CD4-positive, alpha-beta T cell (primary cell): ENCODE measurements around the gene CIPC. TPM values are rescaled to one million over a fixed set of nuclear protein-coding genes. Genes with fewer than 3 reads are reported as not detected.

ENCODE experiments used
- ATAC-seq: fragments of 200-7000 bp; cut with Tn5 transposase; one replicate; pipeline ENCODE4 v1.10.0; 2022; ENCODE audit warnings: mild to moderate bottlenecking; ENCODE audit not compliant: poor library complexity
- CTCF ChIA-PET: fragments of 350-600 bp; sonication (Branson Sonifier 250); formaldehyde crosslinking; loops from one replicate; lab custom pipeline; 2021; ENCODE audit warnings: antibody characterized with exemption, inconsistent platforms; lab: Charles Lee
- POLR2A ChIA-PET: fragments of 350-600 bp; sonication (Branson Sonifier 250); formaldehyde crosslinking; loops from one replicate; lab custom pipeline; 2021; ENCODE audit warnings: antibody characterized with exemption, inconsistent platforms; lab: Charles Lee
- DNase-seq, 14 experiments: peaks; one replicate each; pipeline ENCODE4 v3.0.0-alpha.2; 2013 to 2020; ENCODE audit warnings: mixed read lengths in 2 of 14
- H3K27ac ChIP-seq, 2 donors: one replicate each; pipeline versions ENCODE4 v1.5.1 to v1.7.0; 2013; ENCODE audit warnings: low read length in 2 of 2, low read depth in 1 of 2, mild to moderate bottlenecking in 1 of 2
- H3K27me3 ChIP-seq, 2 experiments: 1 replicate in 1 of 2; 2 replicates in 1 of 2; pipeline versions ENCODE4 v1.6.1 to v1.7.0; 2013; ENCODE audit warnings: low read length in 2 of 2, control low read depth in 1 of 2, mild to moderate bottlenecking in 1 of 2, moderate library complexity in 1 of 2; ENCODE audit not compliant: insufficient read depth in 2 of 2, control insufficient read depth in 1 of 2
- H3K36me3 ChIP-seq: one replicate; pipeline ENCODE4 v1.6.1; 2013; ENCODE audit warnings: low read length, control low read depth; ENCODE audit not compliant: insufficient read depth
- H3K4me1 ChIP-seq: one replicate; pipeline ENCODE4 v1.6.1; 2013; ENCODE audit warnings: low read length, control low read depth; ENCODE audit not compliant: insufficient read depth
- H3K4me3 ChIP-seq: one replicate; pipeline ENCODE4 v1.5.1; 2013; ENCODE audit warnings: mild to moderate bottlenecking, low read length, moderate library complexity
- H3K9me3 ChIP-seq, 2 experiments: 1 replicate in 1 of 2; 2 replicates in 1 of 2; pipeline versions ENCODE4 v1.6.1 to v1.7.0; 2013; ENCODE audit warnings: low read length in 2 of 2, mild to moderate bottlenecking in 2 of 2, control low read depth in 1 of 2, moderate library complexity in 1 of 2; ENCODE audit not compliant: control insufficient read depth in 1 of 2, insufficient read depth in 1 of 2
- H3K27ac Mint-ChIP-seq: one replicate; pipeline ENCODE4 v1.8.0; 2020; ENCODE audit warnings: mixed read lengths
- H3K27me3 Mint-ChIP-seq: one replicate; pipeline ENCODE4 v1.8.0; 2021; ENCODE audit warnings: mixed read lengths
- H3K36me3 Mint-ChIP-seq: one replicate; pipeline ENCODE4 v1.8.0; 2021; ENCODE audit warnings: low read depth, mixed read lengths
- H3K4me1 Mint-ChIP-seq: one replicate; pipeline ENCODE4 v1.8.0; 2021; ENCODE audit warnings: low read depth, mixed read lengths
- H3K4me3 Mint-ChIP-seq: one replicate; pipeline ENCODE4 v1.8.0; 2020; ENCODE audit warnings: mild to moderate bottlenecking, mixed read lengths
- H3K9me3 Mint-ChIP-seq: one replicate; pipeline ENCODE4 v1.8.0; 2020; ENCODE audit warnings: mixed read lengths
- intact Hi-C, 2 experiments: fragments of 100-400 bp; cut with DNase I in 1 of 2; cut with micrococcal nuclease in 1 of 2; formaldehyde crosslinking; loops; one replicate each; pipeline versions ENCODE4 v1.15.1 to v1.9.0; 2023 to 2025; cut with DNase I, micrococcal nuclease
- total RNA-seq, 174 experiments: library from RNA in 2 of 174; stranded (reverse) in 2 of 174; gene quantifications; one replicate each; pipeline ENCODE4 v1.2.3 and lab custom pipeline; 2021 to 2026
- TF ChIP-seq, protein P1 (sequence below): fragments of 200-600 bp; IDR thresholded peaks from one replicate; pipeline ENCODE4 v1.8.0; 2022; ENCODE audit warnings: antibody characterized with exemption, mild to moderate bottlenecking

CIPC gene
- total RNA-seq, 2 experiments from 2014 or later: 8.2 to 10.7 TPM

GRCh38 chr14:77107228-77107627 is 9.2 kb downstream of the CIPC start:
- H3K9me3 Mint-ChIP-seq: no peaks in the 10 kb centered on the region
- H3K4me1 Mint-ChIP-seq: no peaks in the 10 kb centered on the region
- no peak overlapping the region for H3K4me3 ChIP-seq
- no peaks in the 10 kb centered on the region for H3K9me3 ChIP-seq
- H3K27ac Mint-ChIP-seq: no peak overlapping the region
- H3K36me3 ChIP-seq: peaks cover 51% of the 10 kb centered on the region
- ChIA-PET CTCF (interaction anchor here (1.1 kb wide), 1 partner anchor 16 kb away, joined by 4 read pairs; no protein-coding TSS in a partner anchor), POLR2A (no interaction called here)
- H3K27me3 ChIP-seq: no peaks in the 10 kb centered on the region
- H3K27ac ChIP-seq: no peak overlapping the region
- TF ChIP-seq, protein P1, sequence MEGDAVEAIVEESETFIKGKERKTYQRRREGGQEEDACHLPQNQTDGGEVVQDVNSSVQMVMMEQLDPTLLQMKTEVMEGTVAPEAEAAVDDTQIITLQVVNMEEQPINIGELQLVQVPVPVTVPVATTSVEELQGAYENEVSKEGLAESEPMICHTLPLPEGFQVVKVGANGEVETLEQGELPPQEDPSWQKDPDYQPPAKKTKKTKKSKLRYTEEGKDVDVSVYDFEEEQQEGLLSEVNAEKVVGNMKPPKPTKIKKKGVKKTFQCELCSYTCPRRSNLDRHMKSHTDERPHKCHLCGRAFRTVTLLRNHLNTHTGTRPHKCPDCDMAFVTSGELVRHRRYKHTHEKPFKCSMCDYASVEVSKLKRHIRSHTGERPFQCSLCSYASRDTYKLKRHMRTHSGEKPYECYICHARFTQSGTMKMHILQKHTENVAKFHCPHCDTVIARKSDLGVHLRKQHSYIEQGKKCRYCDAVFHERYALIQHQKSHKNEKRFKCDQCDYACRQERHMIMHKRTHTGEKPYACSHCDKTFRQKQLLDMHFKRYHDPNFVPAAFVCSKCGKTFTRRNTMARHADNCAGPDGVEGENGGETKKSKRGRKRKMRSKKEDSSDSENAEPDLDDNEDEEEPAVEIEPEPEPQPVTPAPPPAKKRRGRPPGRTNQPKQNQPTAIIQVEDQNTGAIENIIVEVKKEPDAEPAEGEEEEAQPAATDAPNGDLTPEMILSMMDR: no peak
- H3K4me3 Mint-ChIP-seq: no peak overlapping the region
- intact Hi-C loops: no loop called here
- no peaks in the 10 kb centered on the region for H3K4me1 ChIP-seq
- ATAC-seq (no peak), DNase-seq (no peak)
- no peaks in the 10 kb centered on the region for H3K27me3 Mint-ChIP-seq
- peaks cover 66% of the 10 kb centered on the region for H3K36me3 Mint-ChIP-seq

- TF ChIP-seq, protein P1: no peak
- ChIA-PET CTCF (interaction anchor here (1.1 kb wide), 1 partner anchor 39 kb away, joined by 3 read pairs; no protein-coding TSS in a partner anchor), POLR2A (interaction anchor here (1.1 to 1.6 kb wide), 3 partner anchors 10 to 15 kb away, joined by 3 to 12 read pairs (median 4); partner anchors contain the start of gene CIPC)
- DNase-seq: no peak
- H3K4me1 Mint-ChIP-seq: no peaks in the 10 kb centered on the region
- H3K9me3 ChIP-seq: no peaks in the 10 kb centered on the region
- H3K4me1 ChIP-seq: no peaks in the 10 kb centered on the region
- H3K36me3 ChIP-seq: peaks cover 63% of the 10 kb centered on the region
- H3K9me3 Mint-ChIP-seq: no peaks in the 10 kb centered on the region
- peaks cover 75% of the 10 kb centered on the region for H3K36me3 Mint-ChIP-seq
- no peak overlapping the region for H3K27ac ChIP-seq
- ATAC-seq: no peak
- H3K27ac Mint-ChIP-seq: no peak overlapping the region
- intact Hi-C loops: loop anchor here in 1 of 2 experiments (1.0 kb wide), 1 partner anchor 17 kb away; no protein-coding TSS in a partner anchor
- H3K27me3 Mint-ChIP-seq: no peaks in the 10 kb centered on the region
- H3K4me3 Mint-ChIP-seq: no peak overlapping the region
- H3K4me3 ChIP-seq: no peak overlapping the region
- H3K27me3 ChIP-seq: no peaks in the 10 kb centered on the region
Observed at GRCh38 chr14:77108753-77109152, 10.7 kb downstream of the CIPC start.

DNA sequence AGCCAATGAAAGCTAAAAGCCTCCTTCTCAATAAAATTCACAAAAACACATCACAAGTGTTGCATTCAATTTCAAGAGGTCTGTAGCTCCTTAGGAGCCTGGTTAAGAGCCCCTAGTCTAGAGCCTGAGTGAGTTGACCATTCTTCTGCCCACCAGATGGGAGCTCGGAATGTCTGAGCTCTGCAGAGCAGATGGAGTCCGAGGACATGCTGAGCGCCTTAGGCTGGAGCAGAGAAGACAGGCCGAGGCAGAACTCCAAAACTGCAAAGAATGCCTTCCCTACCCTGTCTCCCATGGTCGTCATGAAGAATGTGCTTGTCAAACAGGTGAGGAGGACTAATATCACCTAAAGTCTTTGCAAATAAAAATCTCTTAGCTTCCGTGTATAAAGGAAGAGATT is 11.6 kb downstream of the CIPC start:
- TF ChIP-seq, protein P1: no peak
- peaks cover 79% of the 10 kb centered on the region for H3K36me3 Mint-ChIP-seq
- H3K4me3 Mint-ChIP-seq: no peak overlapping the region
- H3K27ac Mint-ChIP-seq: no peak overlapping the region
- intact Hi-C loops: no loop called here
- no peaks in the 10 kb centered on the region for H3K9me3 ChIP-seq
- DNase-seq (no peak), ATAC-seq (no peak)
- POLR2A ChIA-PET: interaction anchor here (1.3 kb wide), 1 partner anchor 14 kb away, joined by 12 read pairs; no protein-coding TSS in a partner anchor
- no peaks in the 10 kb centered on the region for H3K4me1 Mint-ChIP-seq
- H3K4me1 ChIP-seq: no peaks in the 10 kb centered on the region
- H3K4me3 ChIP-seq: no peak overlapping the region
- H3K27ac ChIP-seq: no peak overlapping the region
- no peaks in the 10 kb centered on the region for H3K27me3 Mint-ChIP-seq
- H3K36me3 ChIP-seq: peaks cover 72% of the 10 kb centered on the region
- no peaks in the 10 kb centered on the region for H3K9me3 Mint-ChIP-seq
- CTCF ChIA-PET: interaction anchor here (1.2 to 2.0 kb wide), 2 partner anchors 10 to 14 kb away, joined by 3 to 4 read pairs; no protein-coding TSS in a partner anchor
- H3K27me3 ChIP-seq: no peaks in the 10 kb centered on the region
